CD4-positive, alpha-beta T cell treated with Interleukin-17A for 1 hour (primary cell): ENCODE results near the gene CGNL1.

Experiments used
- DNase-seq: peaks from one replicate; pipeline ENCODE4 v3.0.0-alpha.2; 2020

CGNL1 gene, protein sequence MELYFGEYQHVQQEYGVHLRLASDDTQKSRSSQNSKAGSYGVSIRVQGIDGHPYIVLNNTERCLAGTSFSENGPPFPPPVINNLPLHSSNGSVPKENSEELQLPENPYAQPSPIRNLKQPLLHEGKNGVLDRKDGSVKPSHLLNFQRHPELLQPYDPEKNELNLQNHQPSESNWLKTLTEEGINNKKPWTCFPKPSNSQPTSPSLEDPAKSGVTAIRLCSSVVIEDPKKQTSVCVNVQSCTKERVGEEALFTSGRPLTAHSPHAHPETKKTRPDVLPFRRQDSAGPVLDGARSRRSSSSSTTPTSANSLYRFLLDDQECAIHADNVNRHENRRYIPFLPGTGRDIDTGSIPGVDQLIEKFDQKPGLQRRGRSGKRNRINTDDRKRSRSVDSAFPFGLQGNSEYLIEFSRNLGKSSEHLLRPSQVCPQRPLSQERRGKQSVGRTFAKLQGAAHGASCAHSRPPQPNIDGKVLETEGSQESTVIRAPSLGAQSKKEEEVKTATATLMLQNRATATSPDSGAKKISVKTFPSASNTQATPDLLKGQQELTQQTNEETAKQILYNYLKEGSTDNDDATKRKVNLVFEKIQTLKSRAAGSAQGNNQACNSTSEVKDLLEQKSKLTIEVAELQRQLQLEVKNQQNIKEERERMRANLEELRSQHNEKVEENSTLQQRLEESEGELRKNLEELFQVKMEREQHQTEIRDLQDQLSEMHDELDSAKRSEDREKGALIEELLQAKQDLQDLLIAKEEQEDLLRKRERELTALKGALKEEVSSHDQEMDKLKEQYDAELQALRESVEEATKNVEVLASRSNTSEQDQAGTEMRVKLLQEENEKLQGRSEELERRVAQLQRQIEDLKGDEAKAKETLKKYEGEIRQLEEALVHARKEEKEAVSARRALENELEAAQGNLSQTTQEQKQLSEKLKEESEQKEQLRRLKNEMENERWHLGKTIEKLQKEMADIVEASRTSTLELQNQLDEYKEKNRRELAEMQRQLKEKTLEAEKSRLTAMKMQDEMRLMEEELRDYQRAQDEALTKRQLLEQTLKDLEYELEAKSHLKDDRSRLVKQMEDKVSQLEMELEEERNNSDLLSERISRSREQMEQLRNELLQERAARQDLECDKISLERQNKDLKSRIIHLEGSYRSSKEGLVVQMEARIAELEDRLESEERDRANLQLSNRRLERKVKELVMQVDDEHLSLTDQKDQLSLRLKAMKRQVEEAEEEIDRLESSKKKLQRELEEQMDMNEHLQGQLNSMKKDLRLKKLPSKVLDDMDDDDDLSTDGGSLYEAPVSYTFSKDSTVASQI

DNA sequence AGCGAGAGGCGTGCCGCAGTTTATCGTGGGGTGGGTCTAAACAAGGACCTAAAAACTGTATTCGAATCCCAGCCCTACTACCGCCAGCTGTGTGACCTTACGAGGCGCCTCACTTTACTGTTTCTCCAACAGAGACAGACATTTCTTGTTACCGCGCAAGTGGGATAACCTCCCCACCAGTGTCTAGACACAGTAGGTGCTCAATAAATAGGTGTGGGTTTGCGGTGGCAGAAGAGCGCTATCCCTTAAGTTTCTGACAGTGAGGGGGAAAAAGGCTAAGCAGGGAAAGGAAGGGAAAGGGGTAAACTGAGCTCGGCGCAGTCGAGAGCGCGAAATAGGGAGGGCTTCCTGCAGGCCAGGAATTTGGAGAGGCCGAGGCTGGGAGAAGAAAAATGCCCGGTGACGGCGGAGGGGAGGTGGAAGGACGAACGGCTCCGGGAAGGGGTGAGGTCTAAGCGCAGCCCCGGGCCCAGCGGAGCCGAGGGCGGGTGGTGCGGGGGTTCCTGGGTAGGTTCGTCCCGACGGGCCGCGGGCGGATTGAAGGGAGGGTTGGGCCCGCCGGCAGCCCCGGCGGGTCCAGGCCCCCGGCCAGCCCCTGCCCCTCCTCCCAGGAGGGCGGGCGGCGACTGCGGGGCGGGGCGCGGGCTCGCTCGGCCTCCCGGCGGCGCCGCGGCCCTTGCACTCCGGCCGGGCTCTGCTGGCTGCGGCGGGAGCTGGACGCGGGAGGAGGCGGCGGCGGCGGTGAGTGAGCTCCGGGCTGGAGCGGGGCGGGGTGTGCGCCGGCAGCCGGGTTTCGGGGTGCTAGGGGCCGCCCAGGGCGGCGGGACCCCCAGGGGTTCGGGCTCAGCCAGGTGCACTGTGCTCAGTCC is at the start of gene CGNL1:
CGNL1 (plus strand) TSS at position 679 of the 869 bp plus-strand sequence. CDS start 61,495 bp downstream, outside the sequence.
- no peak for DNase-seq

DNA sequence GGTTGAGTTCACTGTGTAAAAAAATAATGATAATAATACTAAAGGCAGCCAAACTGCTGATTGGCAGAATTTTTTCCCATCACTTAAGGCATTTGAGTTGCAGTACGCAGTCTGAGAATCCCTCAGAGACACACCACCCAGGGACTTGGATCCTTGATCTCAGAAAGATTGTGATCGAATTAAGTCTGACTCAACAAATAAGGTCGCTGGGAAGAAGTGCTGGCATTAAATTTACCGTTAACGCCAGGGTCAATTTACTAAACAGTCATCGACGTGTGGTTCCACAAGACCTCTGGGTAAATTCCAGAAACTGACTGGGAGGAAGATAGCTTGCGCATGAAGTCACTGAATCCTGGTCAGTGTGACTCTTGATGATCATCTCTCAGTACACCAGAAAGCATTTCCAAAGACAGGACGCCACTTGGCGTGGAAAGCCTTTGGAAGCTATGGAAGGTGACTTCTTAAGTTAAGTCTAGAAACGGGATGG is 48.3 kb upstream of the CGNL1 start:
- no peak for DNase-seq

DNA sequence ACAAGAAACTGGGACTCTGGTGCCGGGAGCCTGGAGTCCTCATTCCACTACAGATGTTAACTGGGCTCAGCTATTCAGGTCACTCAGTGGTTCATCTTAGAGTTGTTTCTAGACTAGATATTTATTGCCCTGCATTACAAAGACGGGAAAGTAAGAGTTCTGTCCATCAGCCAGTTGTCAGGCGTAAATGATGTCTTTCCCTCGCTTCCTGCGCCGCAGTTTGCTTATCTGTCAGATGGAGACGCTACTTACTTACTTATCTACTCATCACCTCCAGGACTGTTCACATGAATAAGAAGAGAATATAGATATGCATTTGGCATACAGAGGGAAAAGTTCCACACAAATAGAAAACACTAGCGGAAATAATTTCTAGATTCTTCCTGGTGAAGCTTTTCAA is 47.8 kb upstream of the CGNL1 start:
- DNase-seq: no peak

DNA sequence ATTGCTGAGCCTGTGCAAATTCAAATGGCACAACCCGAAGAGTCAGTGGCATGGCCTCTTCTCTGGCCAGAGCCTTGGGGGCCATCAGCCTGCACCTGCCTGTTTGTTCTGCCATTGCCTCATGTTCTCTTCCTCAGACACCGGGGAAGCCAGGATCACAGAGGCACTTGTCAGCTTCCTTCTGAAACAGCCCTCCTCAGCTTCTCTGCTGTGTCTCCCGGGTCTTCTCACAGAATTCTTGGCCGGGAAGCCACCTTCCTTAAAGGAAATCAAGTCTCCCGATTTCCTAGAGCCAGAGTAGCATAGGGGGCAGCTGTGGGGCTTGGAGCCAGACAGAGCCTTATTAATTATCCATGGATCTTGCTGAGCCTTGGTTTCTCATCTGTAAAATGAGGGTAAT is 47.4 kb upstream of the CGNL1 start:
- no peak for DNase-seq

DNA sequence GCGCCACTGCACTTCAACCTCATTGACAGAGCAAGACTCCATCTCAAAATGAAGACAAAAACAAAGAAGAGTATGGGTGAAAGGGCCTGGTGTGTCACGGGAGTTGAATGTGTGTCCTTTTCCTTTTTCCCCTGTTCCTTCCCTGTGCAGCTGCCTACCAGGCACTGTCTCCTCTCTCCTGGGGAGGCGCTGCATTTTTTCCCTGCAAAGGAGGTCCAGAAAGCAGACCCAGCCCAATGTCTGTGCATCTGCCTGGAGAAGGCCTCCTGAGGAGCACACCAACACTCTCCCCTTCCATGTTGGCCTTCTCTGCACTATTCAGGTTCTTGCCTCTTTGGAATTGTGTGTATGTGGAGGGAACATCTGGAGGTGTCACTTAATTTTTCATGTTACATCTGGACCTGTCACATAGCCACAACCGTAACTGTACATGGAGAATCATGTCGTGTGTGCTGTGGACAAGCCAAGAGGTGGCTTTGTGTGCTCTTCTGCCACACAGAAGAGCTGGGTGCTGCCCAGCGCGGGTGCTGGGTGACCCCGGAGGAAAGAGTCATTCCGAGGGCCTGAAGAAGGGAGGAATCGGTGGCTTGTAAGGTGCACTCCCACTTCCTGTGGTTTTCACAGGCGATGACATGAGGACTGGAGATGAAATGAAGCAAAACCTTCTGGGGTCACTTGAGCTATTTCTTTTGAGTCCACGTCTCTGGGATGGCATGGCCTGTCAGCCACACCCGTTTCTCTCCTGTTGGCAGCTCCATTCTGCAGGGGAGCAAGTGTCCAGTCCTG is 46.5 kb upstream of the CGNL1 start:
- DNase-seq: no peak

DNA sequence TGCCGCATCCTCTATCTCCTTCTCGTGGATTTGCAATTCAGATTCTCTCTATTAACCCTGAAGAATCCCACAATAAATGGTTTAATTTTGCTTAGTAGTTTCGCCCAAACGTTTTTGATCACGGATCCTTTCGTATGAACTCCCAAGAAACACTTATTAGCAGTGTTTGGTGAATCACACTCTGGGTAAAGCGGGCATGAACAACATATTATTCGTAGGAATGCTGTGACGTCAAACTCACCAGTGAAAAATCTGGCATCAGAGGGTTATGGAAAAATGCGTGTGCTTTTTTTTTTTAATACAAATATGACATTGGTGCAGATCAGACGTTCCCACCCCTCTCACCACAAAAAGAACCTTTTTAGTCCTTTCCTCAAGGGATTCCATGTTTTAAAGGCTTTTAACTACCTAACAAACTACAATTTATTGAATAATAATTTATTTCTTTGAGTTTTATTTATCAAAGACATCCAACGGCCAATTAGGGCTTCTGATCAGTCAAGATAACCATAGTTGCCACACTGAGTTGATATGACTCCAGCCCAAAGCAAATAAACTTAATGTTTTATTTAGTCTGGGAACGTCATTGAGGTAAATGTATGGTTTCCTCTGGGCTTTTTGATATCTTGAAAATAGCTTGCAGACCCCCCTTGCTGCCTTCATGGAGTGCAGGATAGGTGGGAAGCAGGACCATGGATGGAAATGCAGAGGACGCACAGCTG is 45.5 kb upstream of the CGNL1 start:
- no peak for DNase-seq

DNA sequence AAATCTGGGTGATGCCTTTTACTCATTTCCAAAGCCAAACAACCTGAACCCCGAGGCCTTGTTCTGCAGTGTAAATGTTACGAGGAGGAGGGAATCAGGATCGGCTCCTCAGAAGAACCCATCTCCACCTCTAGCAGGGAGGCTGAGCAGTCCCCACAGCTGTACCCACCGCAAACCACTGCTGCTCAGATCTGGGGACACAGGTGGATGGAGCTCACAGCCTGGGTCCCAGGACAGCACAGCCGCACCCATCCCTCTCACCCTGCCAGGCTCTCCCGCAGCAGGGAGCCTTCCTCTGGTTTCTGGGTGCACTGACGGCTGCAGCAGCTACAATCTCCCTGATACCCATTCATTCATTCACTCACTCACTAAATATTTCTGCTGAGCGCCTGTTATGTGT is 44.0 kb upstream of the CGNL1 start:
- DNase-seq: no peak

DNA sequence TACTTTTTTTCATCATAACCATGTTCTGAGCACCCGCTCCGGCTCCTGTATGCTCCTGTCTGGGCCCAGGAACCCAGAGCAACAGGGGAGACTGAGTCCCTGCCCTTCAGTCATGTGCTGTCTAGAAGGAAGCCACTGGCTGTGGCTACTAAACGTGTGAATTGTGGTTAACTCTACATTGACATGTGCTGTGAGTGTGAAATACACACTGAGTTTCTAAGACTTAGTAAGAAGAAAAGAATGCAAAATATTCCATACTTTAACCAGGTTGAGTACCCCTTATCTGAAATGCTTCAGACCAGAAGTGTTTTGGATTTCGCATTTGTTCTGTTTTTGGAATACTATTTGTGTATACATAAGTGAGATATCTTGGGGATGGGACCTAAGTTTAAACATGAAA is 42.8 kb upstream of the CGNL1 start:
- DNase-seq: no peak

DNA sequence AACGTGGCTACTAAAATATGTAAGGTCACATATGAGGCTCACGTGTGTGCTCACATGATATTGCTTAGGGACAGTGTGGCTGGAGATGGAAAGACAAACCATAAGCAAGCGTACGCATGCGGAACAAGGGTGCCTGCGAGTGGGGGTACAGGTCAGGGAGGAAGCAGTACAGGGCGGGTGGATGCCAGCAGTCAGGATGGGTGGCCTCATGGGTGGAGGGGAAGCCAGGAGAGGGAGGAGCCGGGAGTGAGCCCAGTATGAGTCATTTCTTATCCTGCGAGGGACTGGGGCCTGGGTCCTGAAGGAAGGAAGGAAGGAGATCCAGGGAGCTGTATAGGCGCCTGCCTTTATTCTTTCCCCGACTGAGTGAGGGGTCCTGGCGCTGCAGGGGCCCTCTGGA is 42.0 kb upstream of the CGNL1 start:
- DNase-seq: no peak

DNA sequence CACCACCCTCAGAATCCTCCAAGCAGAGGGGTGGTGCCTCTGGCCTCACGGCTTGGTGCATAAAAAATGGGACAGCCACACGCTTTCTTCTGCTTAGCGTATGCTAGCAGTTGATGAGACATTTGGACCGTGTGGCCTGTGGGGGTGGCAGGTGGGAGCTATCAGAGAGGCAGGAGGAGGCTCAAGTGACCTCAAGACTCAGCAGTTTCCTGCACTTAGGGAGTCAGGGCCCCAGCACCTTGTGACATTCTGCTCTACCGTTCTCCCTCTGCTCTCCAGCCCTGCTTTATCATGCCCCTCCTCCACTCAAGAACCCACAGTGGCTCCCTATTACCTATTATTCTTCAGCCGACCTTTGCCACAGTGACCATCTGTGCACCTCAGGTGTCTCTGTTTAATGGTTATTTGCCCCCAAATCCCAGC is 41.0 kb upstream of the CGNL1 start:
- DNase-seq: no peak

DNA sequence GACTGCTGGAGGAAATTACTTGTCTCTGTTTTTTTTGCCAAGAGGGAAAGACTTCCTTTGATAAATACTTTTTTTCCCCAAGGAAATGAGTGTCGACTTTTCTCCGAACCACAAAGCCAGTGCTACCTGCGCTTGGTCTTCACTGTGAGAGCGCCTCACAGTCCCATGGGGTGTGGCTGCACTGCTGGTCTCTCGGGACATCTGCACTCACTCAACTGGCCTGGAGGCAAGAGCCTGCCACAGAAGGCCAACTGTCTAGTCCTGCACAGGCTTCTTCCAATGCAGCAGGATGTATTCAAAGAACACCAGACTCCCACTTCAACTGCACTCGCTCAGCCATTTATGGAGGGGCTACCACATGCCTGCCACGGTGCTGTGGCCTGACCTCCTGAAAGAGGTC is 40.6 kb upstream of the CGNL1 start:
- DNase-seq: no peak

DNA sequence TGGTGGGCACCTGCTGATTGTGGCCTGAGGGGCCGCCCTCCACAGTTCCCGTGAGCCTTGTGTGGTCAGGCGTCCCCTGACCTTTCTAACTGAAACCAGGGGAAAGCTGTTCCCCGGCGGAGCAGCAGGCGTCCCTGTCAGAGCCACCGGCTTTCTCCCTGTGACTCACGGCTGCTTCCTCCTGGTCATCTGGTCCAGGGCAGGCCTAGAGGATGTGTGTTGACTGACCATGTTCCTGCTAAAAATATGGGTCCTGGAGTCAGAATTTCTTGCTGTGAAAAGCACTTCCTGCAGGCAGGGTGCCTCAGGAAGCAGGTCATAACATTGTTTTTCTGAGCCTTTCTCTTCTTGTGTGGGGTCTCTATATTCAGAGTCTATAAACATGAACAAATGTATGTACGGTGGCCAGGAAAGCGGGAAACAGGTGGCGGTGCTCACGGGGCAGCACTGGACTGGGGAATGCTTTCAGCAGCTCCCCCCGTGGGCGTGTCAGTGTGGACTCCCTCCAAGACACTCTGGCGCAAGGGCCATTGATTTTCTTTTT is 38.4 kb upstream of the CGNL1 start:
- no peak for DNase-seq

DNA sequence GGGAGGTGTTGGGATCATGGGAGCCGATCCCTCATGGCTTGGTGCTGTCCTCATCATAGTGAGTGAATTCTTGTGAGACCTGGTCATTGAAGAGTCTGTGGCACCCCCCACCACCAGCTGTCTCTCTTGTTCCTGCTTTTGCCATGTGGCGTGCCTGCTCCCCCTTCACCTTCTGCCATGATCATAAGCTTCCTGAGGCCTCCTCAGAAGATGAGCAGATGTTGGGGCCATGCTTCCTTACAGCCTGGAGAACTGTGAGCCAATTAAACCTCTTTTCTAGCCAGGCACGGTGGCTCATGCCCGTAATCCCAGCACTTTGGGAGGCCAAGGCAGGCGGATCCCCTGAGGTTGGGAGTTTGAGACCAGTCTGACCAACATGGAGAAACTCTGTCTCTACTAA is 37.0 kb upstream of the CGNL1 start:
- DNase-seq: no peak

DNA sequence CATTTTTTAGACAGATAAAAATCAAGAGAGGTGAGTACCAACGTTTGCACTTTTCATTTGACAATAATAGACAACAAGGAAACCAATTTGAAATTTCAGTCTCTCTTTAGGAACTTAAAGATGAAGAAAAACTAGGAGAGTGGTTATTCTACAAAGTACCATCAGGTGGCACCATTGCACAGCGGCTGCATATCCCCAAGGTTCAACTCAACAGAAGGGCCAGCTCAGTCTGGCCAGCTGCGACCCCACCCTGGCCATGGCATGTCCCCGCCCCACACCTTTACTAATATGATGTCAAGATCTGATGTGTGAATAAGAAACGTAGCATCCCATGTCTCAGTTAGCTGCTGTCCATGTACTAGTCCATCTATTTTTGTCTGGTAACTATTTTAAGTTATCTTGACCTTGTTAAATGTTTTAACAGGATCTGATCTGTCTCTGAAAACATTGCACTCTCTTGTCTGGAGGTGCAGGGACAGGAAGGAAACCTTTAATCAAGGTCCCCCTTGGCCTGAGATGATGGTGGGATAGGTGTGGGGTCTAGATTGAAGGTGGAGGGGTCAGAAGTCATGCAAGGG is 35.5 kb upstream of the CGNL1 start:
- peak; percentile 30 for DNase-seq

DNA sequence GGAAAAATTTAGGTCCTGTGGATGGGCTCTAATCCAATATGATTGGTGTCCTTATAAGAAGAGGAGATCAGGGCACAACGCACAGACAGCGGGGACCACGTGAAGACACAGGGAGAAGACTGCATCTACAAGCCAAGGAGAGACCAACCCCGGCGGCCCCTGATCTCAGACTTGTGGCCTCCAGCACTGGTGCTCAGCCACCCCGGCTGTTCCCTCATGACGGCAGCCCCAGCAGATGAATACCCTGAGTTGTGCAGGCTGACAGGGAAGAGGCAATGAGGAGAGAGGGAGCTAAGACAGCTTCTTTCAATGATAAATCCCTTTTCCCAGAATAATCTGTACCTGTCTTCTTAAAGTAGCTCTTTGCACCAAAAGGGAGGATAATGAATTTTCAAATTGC is 33.3 kb upstream of the CGNL1 start:
- DNase-seq: no peak

DNA sequence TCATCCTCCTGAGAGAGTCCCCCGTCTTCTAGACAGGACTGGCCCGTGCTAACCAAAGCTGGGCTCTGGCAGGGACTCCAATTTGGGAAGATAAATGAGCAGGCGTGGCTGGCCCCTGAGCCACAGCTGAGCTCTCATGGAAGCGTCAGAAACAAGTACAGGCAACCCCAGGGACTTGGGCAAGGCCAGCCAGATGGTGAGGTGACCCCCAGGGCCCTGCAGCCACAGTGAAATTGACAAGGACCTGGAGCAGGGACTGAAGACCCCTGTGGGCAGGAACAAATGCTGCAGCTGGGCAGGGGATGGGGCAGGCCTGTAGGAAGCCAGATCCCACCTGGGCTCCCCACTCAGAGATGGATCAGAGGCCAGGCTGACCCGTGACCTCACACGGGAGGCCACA is 32.8 kb upstream of the CGNL1 start:
- no peak for DNase-seq

DNA sequence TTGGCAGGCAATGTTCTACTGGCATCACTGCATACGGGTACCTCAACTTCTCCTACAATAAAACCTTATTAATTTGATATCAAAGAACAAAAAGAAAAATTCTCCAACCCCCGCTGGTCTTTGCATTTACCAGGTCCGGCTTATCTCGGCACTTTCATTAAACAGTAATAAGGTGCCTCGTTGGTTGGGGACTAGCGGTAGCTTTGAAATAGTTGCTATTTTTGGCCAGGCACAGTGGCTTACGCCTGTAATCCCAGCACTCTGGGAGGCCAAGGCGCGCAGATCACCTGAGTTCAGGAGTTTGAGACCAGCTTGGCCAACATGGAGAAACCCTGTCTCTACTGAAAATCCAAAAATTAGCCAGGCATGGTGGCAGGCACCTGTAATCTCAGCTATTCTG is 32.0 kb upstream of the CGNL1 start:
- DNase-seq: no peak

DNA sequence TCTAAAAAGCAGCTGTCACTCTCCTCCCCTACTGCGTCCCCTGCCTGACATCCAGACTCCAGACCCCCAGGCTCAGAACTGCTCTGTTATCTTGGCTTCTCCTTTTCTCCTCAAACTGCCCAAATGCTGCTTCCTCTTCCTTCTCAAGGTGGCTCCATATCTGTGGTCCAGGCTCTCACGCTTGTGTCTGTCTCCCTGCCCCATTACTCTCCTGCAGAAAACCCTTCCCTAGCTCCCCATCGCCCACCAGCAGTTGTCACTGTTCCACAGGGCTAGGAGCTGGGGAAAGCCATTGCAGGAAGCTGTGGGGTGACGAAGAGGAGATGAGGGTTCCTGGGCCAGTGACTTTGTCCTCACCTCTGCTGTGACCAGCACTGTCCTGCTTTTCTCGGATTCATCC is 30.7 kb upstream of the CGNL1 start:
- DNase-seq: no peak

DNA sequence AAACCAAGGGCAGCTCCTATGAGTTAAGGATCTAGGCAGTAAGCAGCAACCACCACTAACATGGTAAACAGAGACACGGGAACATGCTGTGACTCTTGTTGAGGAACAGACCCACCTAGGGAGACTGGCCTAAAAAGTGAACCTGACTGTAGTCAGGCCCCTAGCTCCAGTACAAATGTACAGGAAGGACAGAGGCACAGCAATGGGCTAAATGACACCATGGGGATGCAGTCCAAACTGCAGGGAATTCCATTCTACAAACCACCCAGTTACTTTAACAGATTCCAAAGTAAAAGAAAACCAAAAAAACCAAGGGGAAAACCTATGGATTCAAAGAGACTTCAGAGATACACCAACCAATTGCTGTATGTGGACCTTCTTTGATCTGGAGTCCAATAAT is 28.2 kb upstream of the CGNL1 start:
- DNase-seq: no peak
